Measurements from ENCODE around the gene UGT3A1.

Gene UGT3A1

GRCh38 chr5:35990941-35991611 lies at the start of gene UGT3A1:
Gene UGT3A1, minus strand, starts transcription at chr5:35991390. Its CDS starts 150 bp downstream, at chr5:35991240.
- no peak for TF ChIP-seq GATA2 (IDR thresholded peaks at IDR 0.05; ENCODE audit: low read depth, low read length)
- no peak for TF ChIP-seq GATA3 (IDR thresholded peaks at IDR 0.05; ENCODE audit: low read depth, low read length)

GRCh38 chr5:36035696-36036095 lies 44.5 kb upstream of the UGT3A1 start:
- TF ChIP-seq GATA3 (IDR thresholded peaks at IDR 0.05; ENCODE audit: low read depth, low read length) (no peak), GATA2 (IDR thresholded peaks at IDR 0.05; ENCODE audit: low read depth, low read length) (no peak)

- TF ChIP-seq GATA3 (IDR thresholded peaks at IDR 0.05; ENCODE audit: low read depth, low read length) = no peak
- TF ChIP-seq GATA2 (IDR thresholded peaks at IDR 0.05; ENCODE audit: low read depth, low read length) = 0 out of 2 replicates have a peak, but pooled peaks have one; percentile 39
Observed at GRCh38 chr5:36033486-36033885, 42.3 kb upstream of the UGT3A1 start.

GRCh38 chr5:36033047-36033446 lies 41.9 kb upstream of the UGT3A1 start:
- TF ChIP-seq GATA3 (IDR thresholded peaks at IDR 0.05; ENCODE audit: low read depth, low read length) (no peak), GATA2 (IDR thresholded peaks at IDR 0.05; ENCODE audit: low read depth, low read length) (no peak)

- no peak for TF ChIP-seq GATA3 (IDR thresholded peaks at IDR 0.05; ENCODE audit: low read depth, low read length)
- no peak for TF ChIP-seq GATA2 (IDR thresholded peaks at IDR 0.05; ENCODE audit: low read depth, low read length)
Observed at GRCh38 chr5:36031223-36031622, 40.0 kb upstream of the UGT3A1 start.

GRCh38 chr5:36029914-36030313 lies 38.7 kb upstream of the UGT3A1 start:
- TF ChIP-seq GATA2 (IDR thresholded peaks at IDR 0.05; ENCODE audit: low read depth, low read length) = peak; percentile 54; the same call in 1 of the 2 replicates
- no peak for TF ChIP-seq GATA3 (IDR thresholded peaks at IDR 0.05; ENCODE audit: low read depth, low read length)

- TF ChIP-seq GATA2 (IDR thresholded peaks at IDR 0.05; ENCODE audit: low read depth, low read length) (no peak), GATA3 (IDR thresholded peaks at IDR 0.05; ENCODE audit: low read depth, low read length) (no peak)
Observed at GRCh38 chr5:36028816-36029465, 37.8 kb upstream of the UGT3A1 start.

- TF ChIP-seq GATA3 (IDR thresholded peaks at IDR 0.05; ENCODE audit: low read depth, low read length) (no peak), GATA2 (IDR thresholded peaks at IDR 0.05; ENCODE audit: low read depth, low read length) (no peak)
Observed at GRCh38 chr5:36027711-36028110, 36.5 kb upstream of the UGT3A1 start.

GRCh38 chr5:36026706-36027465 lies 35.7 kb upstream of the UGT3A1 start:
- TF ChIP-seq GATA2 (IDR thresholded peaks at IDR 0.05; ENCODE audit: low read depth, low read length) (no peak), GATA3 (IDR thresholded peaks at IDR 0.05; ENCODE audit: low read depth, low read length) (no peak)

GRCh38 chr5:36017622-36018021 lies 26.4 kb upstream of the UGT3A1 start:
- no peak for TF ChIP-seq GATA2 (IDR thresholded peaks at IDR 0.05; ENCODE audit: low read depth, low read length)
- TF ChIP-seq GATA3 (IDR thresholded peaks at IDR 0.05; ENCODE audit: low read depth, low read length) = no peak

- no peak for TF ChIP-seq GATA2 (IDR thresholded peaks at IDR 0.05; ENCODE audit: low read depth, low read length)
- TF ChIP-seq GATA3 (IDR thresholded peaks at IDR 0.05; ENCODE audit: low read depth, low read length) = no peak
Observed at GRCh38 chr5:36017004-36017403, 25.8 kb upstream of the UGT3A1 start.

GRCh38 chr5:36013182-36013581 lies 22.0 kb upstream of the UGT3A1 start:
- TF ChIP-seq GATA2 (IDR thresholded peaks at IDR 0.05; ENCODE audit: low read depth, low read length) = no peak
- no peak for TF ChIP-seq GATA3 (IDR thresholded peaks at IDR 0.05; ENCODE audit: low read depth, low read length)

GRCh38 chr5:36009698-36010097 lies 18.5 kb upstream of the UGT3A1 start:
- TF ChIP-seq GATA3 (IDR thresholded peaks at IDR 0.05; ENCODE audit: low read depth, low read length) (no peak), GATA2 (IDR thresholded peaks at IDR 0.05; ENCODE audit: low read depth, low read length) (no peak)

GRCh38 chr5:36007366-36007765 lies 16.2 kb upstream of the UGT3A1 start:
- no peak for TF ChIP-seq GATA2 (IDR thresholded peaks at IDR 0.05; ENCODE audit: low read depth, low read length)
- no peak for TF ChIP-seq GATA3 (IDR thresholded peaks at IDR 0.05; ENCODE audit: low read depth, low read length)

All from SH-SY5Y (cell line).